Fibroblast of villous mesenchyme (primary cell): ENCODE data around the gene NCMAP. TPM values are rescaled to one million over a fixed set of nuclear protein-coding genes. Genes with fewer than 3 reads are reported as not detected.
"Not testable (repeated sequence)": the region's sequence is repeated elsewhere in the genome, so short reads cannot be mapped to it uniquely, and the experiment has no call there.

ENCODE experiments used
- DNase-seq: peaks from one replicate; pipeline ENCODE4 v3.0.0-alpha.2; 2010; ENCODE audit warnings: low read depth
- H3K4me3 ChIP-seq: 2 replicates; pipeline ENCODE4 v1.5.1; 2011; ENCODE audit warnings: low read depth, mild to moderate bottlenecking, low read length
- total RNA-seq: library from RNA; depleted of rRNA; stranded (reverse); fragments of >200 nt; gene quantifications from 2 replicates; pipeline ENCODE4 v1.2.3, GENCODE V29; 2012
- TF ChIP-seq, protein P1 (sequence below): IDR thresholded peaks from 2 replicates; pipeline ENCODE4 v1.5.1; 2012; ENCODE audit warnings: low read depth, mild to moderate bottlenecking, low read length; ENCODE audit not compliant: insufficient read depth

Gene NCMAP, protein sequence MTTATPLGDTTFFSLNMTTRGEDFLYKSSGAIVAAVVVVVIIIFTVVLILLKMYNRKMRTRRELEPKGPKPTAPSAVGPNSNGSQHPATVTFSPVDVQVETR
- total RNA-seq = not detected in 2 replicates

DNA sequence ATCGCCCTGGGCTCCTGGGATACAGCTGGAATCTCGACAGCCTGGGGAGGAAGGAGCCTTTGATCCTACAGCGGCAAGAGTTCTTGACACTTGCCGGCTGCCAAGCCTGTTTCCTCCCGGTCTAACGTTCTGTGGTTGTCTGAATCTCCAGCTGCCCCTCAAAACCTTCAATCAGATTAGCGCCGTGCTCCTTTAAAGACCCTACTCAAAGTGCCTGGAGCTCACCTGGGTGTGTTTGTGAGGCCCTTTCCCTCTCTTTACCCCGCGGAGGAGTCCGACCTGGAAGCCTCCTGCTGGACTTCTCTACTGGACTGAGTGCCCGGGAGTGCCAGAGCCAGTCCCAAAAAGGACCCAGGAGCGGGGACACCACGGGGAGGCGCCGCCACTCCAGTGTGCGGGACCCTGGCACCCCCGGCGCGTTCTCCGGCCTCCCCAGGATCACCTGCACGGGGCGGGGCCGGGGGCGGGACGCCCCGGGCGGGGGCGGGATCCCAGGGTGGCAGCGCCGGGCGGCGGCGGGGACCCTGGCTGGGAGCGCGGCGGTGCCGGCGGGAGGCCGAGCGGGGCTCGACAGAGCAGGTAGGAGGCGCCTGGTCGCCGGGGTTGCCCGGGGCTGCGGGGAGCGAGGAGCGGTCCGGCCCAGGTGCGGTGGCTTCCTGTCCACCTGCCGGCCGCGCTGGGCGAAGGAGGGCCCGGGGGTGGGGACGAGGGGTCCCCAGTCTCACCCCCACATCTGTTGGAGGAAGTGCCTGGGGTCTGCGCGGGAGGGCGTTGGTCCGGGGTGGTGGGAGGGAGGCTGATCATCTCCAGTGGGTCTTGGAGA lies at the start of gene NCMAP:
TSS of gene NCMAP (plus strand) at position 497 of the 823 bp plus-strand sequence. CDS start 39,344 bp downstream, outside the sequence.
- TF ChIP-seq, protein P1, sequence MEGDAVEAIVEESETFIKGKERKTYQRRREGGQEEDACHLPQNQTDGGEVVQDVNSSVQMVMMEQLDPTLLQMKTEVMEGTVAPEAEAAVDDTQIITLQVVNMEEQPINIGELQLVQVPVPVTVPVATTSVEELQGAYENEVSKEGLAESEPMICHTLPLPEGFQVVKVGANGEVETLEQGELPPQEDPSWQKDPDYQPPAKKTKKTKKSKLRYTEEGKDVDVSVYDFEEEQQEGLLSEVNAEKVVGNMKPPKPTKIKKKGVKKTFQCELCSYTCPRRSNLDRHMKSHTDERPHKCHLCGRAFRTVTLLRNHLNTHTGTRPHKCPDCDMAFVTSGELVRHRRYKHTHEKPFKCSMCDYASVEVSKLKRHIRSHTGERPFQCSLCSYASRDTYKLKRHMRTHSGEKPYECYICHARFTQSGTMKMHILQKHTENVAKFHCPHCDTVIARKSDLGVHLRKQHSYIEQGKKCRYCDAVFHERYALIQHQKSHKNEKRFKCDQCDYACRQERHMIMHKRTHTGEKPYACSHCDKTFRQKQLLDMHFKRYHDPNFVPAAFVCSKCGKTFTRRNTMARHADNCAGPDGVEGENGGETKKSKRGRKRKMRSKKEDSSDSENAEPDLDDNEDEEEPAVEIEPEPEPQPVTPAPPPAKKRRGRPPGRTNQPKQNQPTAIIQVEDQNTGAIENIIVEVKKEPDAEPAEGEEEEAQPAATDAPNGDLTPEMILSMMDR = no peak
- no peak for DNase-seq
- no peak within 1 kb of the TSS for H3K4me3 ChIP-seq

- H3K4me3 ChIP-seq = no peak overlapping the region
- TF ChIP-seq, protein P1 = no peak
- no peak for DNase-seq
These were observed 49.1 kb upstream of the NCMAP start for GRCh38 chr1:24506691-24507381.

DNA sequence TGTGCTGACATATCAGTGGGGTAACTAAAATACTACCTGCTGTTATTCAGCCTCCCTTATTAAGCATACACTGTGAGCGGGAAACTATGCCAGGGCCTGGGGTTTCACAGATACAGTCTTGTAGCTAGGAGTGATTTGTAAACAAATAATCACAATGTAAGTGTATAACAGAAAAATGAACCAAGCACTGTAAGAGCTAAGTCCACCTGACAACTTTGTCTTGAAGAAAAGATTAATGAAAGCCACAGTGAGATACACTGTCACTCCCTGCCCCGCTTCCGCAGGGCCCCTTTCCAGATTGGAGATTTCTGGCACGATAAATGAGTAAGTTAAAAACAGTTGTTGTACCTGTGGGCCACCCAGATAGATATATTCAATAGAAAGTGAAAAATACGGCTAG lies 48.5 kb upstream of the NCMAP start:
- TF ChIP-seq, protein P1 = no peak
- H3K4me3 ChIP-seq = no peak overlapping the region
- no peak for DNase-seq

GRCh38 chr1:24508911-24509310 lies 47.0 kb upstream of the NCMAP start:
- DNase-seq = no peak
- TF ChIP-seq, protein P1 = no peak
- H3K4me3 ChIP-seq = no peak overlapping the region

- DNase-seq = no peak
- TF ChIP-seq, protein P1 = no peak
- H3K4me3 ChIP-seq = no peak overlapping the region
These were observed 42.2 kb upstream of the NCMAP start for GRCh38 chr1:24513706-24514105.

- H3K4me3 ChIP-seq = no peak overlapping the region
- TF ChIP-seq, protein P1 = no peak
- no peak for DNase-seq
These were observed 40.9 kb upstream of the NCMAP start for GRCh38 chr1:24514946-24515345.

GRCh38 chr1:24515671-24516209 lies 40.1 kb upstream of the NCMAP start:
- H3K4me3 ChIP-seq = not testable (repeated sequence)
- peak; percentile 11 for DNase-seq
